Fibroblast of lung (primary cell): ENCODE results near the gene GTPBP2. TPM values are rescaled to one million over a fixed set of nuclear protein-coding genes. Genes with fewer than 3 reads are reported as not detected.
A peak's percentile ranks its signal among the peaks of the same experiment; 100 is the strongest.

Source experiments
- DNase-seq, 2 donors: peaks; one replicate each; pipeline versions ENCODE4 v3.0.0 to v3.0.0-alpha.2; 2010; ENCODE audit warnings: low read depth in 2 of 2
- H2AFZ ChIP-seq: 2 replicates; pipeline ENCODE4 v1.5.1; 2012; ENCODE audit warnings: low read length, control low read depth, inconsistent platforms
- H3K27ac ChIP-seq: 2 replicates; pipeline ENCODE4 v1.5.1; 2011; ENCODE audit warnings: low read length, control low read depth; ENCODE audit not compliant: insufficient read depth
- H3K27me3 ChIP-seq: 2 replicates; pipeline ENCODE4 v1.5.1; 2011; ENCODE audit warnings: mild to moderate bottlenecking, low read length; ENCODE audit not compliant: control insufficient read depth, insufficient read depth
- H3K36me3 ChIP-seq: 2 replicates; pipeline ENCODE4 v1.5.1; 2011; ENCODE audit warnings: low read length; ENCODE audit not compliant: control insufficient read depth, insufficient read depth
- H3K4me1 ChIP-seq: 2 replicates; pipeline ENCODE4 v1.5.1; 2011; ENCODE audit warnings: low read length; ENCODE audit not compliant: control insufficient read depth, insufficient read depth; ENCODE audit errors: extremely low read depth
- H3K4me2 ChIP-seq: 2 replicates; pipeline ENCODE4 v1.5.1; 2011; ENCODE audit warnings: low read length, control low read depth; ENCODE audit not compliant: insufficient read depth; ENCODE audit errors: extremely low read depth
- H3K4me3 ChIP-seq, 4 experiments: fragments of 200-600 bp in 1 of 4; sonication (generic) in 1 of 4; replicated peaks in 1 of 4; 2 replicates each; pipeline ENCODE4 v1.5.1; 2011 to 2016; ENCODE audit warnings: low read length in 4 of 4, low read depth in 3 of 4, mild to moderate bottlenecking in 3 of 4, control low read depth in 2 of 4, inconsistent platforms in 1 of 4, mixed read lengths in 1 of 4; ENCODE audit not compliant: insufficient read depth in 1 of 4; ENCODE audit errors: control extremely low read depth in 1 of 4
- H3K79me2 ChIP-seq: 2 replicates; pipeline ENCODE4 v1.5.1; 2012; ENCODE audit warnings: mild to moderate bottlenecking, low read length, inconsistent platforms; ENCODE audit not compliant: control insufficient read depth, insufficient read depth
- H3K9ac ChIP-seq: 2 replicates; pipeline ENCODE4 v1.5.1; 2011; ENCODE audit warnings: mild to moderate bottlenecking, low read length, control low read depth; ENCODE audit not compliant: insufficient read depth
- H3K9me3 ChIP-seq: 2 replicates; pipeline ENCODE4 v1.5.1; 2012; ENCODE audit warnings: low read depth, low read length; ENCODE audit not compliant: control insufficient read depth, insufficient read depth
- H4K20me1 ChIP-seq: 2 replicates; pipeline ENCODE4 v1.5.1; 2011; ENCODE audit warnings: low read length; ENCODE audit not compliant: control insufficient read depth, insufficient read depth; ENCODE audit errors: extremely low read depth
- CTCF ChIP-seq, 2 donors: IDR thresholded peaks in 1 of 2; conservative IDR thresholded peaks in 1 of 2; 1 replicate in 1 of 2; 2 replicates in 1 of 2; pipeline ENCODE4 v1.5.1; 2011 to 2012; ENCODE audit warnings: low read length in 2 of 2, control low read depth in 1 of 2, inconsistent platforms in 1 of 2, low read depth in 1 of 2, mild to moderate bottlenecking in 1 of 2
- EZH2 ChIP-seq: IDR thresholded peaks from 2 replicates; pipeline ENCODE4 v1.5.1; 2012; ENCODE audit warnings: low read length, control low read depth, mild to moderate bottlenecking; ENCODE audit errors: missing control alignments
- polyA plus RNA-seq, 2 donors: library from polyadenylated mRNA; depleted of rRNA in 1 of 2; stranded (reverse) in 1 of 2; unstranded in 1 of 2; fragments of >200 nt; gene quantifications; 2 replicates each; pipeline ENCODE4 v1.2.1, GENCODE V29; 2011 to 2012; ENCODE audit warnings: missing spikeins in 1 of 2
- total RNA-seq: library from RNA; depleted of rRNA; stranded (reverse); fragments of >200 nt; gene quantifications from 2 replicates; pipeline ENCODE4 v1.2.1, GENCODE V29; 2014

GTPBP2 gene
- total and polyA plus RNA-seq, 2 donors (not counting 1 experiment from before 2014, with no cell fraction given), result 45.2 to 174 TPM

- H3K4me1 ChIP-seq, result no peaks in the 10 kb centered on the region
- H3K9ac ChIP-seq, result peak within 1 kb of the TSS; percentile 20
- peaks cover 6% of the 10 kb centered on the region for H3K36me3 ChIP-seq
- no peaks in the 10 kb centered on the region for H3K27me3 ChIP-seq
- H3K27ac ChIP-seq, result no peak within 1 kb of the TSS
- H2AFZ ChIP-seq, result peak within 1 kb of the TSS; percentile 87
- H4K20me1 ChIP-seq, result no peaks in the 10 kb centered on the region
- TF ChIP-seq CTCF (conservative IDR thresholded peaks at IDR 0.05 in 1 of 2, IDR thresholded peaks at IDR 0.05 in 1 of 2; ENCODE audit: low read depth in 1 of 2, low read length in 2 of 2) (no peak), EZH2 (no peak)
- DNase-seq, result peak; percentile 72 to 85
- no peaks in the 10 kb centered on the region for H3K9me3 ChIP-seq
- peak within 1 kb of the TSS; percentile 62 for H3K4me2 ChIP-seq
- peaks cover 4% of the 10 kb centered on the region for H3K79me2 ChIP-seq
- peak within 1 kb of the TSS; percentile 40 to 60 (median 50) for H3K4me3 ChIP-seq
Observed at GRCh38 chr6:43644940-43645612, 16.0 kb upstream of the GTPBP2 start, which contains the start of gene RSPH9. Gene RSPH9, plus strand, starts transcription at chr6:43645036. Its CDS starts 63 bp downstream, at chr6:43645099.

GRCh38 chr6:43639984-43640800, 11.1 kb upstream of the GTPBP2 start:
- no peak overlapping the region for H3K27ac ChIP-seq
- no peak overlapping the region for H3K9ac ChIP-seq
- peaks cover 2% of the 10 kb centered on the region for H3K4me1 ChIP-seq
- no peak overlapping the region for H3K4me3 ChIP-seq
- H2AFZ ChIP-seq, result no peak overlapping the region
- no peaks in the 10 kb centered on the region for H3K9me3 ChIP-seq
- no peak overlapping the region for H3K4me2 ChIP-seq
- no peak for DNase-seq
- TF ChIP-seq EZH2, result no peak
- TF ChIP-seq CTCF (conservative IDR thresholded peaks at IDR 0.05 in 1 of 2, IDR thresholded peaks at IDR 0.05 in 1 of 2; ENCODE audit: low read depth in 1 of 2, low read length in 2 of 2), result no peak
- peaks cover 8% of the 10 kb centered on the region for H3K36me3 ChIP-seq
- H4K20me1 ChIP-seq, result no peaks in the 10 kb centered on the region
- no peaks in the 10 kb centered on the region for H3K27me3 ChIP-seq
- H3K79me2 ChIP-seq, result peaks cover 28% of the 10 kb centered on the region

GRCh38 chr6:43636308-43636659, 7.2 kb upstream of the GTPBP2 start:
- Histone ChIP-seq H3K27me3 (no peaks in the 10 kb centered on the region), H3K4me2 (peak overlapping the region; percentile 97), H2AFZ (no peak overlapping the region), H3K9ac (peak overlapping the region; percentile 64), H3K79me2 (peaks cover 28% of the 10 kb centered on the region), H3K4me1 (peaks cover 2% of the 10 kb centered on the region), H3K9me3 (no peaks in the 10 kb centered on the region), H3K4me3 (peak overlapping the region; percentile 31 to 94 (median 58)), H3K27ac (peak overlapping the region; percentile 37), H4K20me1 (no peaks in the 10 kb centered on the region), H3K36me3 (peaks cover 6% of the 10 kb centered on the region)
- TF ChIP-seq EZH2 (no peak), CTCF (conservative IDR thresholded peaks at IDR 0.05 in 1 of 2, IDR thresholded peaks at IDR 0.05 in 1 of 2; ENCODE audit: low read depth in 1 of 2, low read length in 2 of 2) (no peak)
- peak; percentile 10 to 22 for DNase-seq
